ENCODE results near the gene GHRL. TPM values are rescaled to one million over a fixed set of nuclear protein-coding genes. Genes with fewer than 3 reads are reported as not detected.

Gene GHRL
- total RNA-seq, 2 experiments from 2014 or later: 1.1 to 3.2 TPM

- no peak for TF ChIP-seq CTCF (IDR thresholded peaks at IDR 0.05)
- intact Hi-C loops (cut with DNase I, micrococcal nuclease): loop anchor here (10.0 kb wide), 3 partner anchors 304 to 444 kb away; partner anchors contain the start of genes CRELD1 (in 1 of the 2), EMC3 (in 1 of the 2) and RPUSD3 (in 1 of the 2)
- H3K9me3 Mint-ChIP-seq: no peaks in the 10 kb centered on the region
Measured at GRCh38 chr3:10288575-10288960, 4.2 kb downstream of the GHRL start.

GRCh38 chr3:10287936-10288574 lies 4.7 kb downstream of the GHRL start:
- no peak overlapping the region for H3K27ac ChIP-seq (ENCODE audit: low read depth in 1 of 2, low read length in 2 of 2)
- intact Hi-C loops (cut with DNase I, micrococcal nuclease): loop anchor here (2.0 to 10.0 kb wide), 4 partner anchors 39 to 443 kb away; partner anchors contain the start of genes CRELD1 (in 1 of the 2), EMC3 (in 1 of the 2), RPUSD3 (in 1 of the 2) and TATDN2 (in 1 of the 2)

More at GRCh38 chr3:10288575-10288960, 4.2 kb downstream of the GHRL start:
- Mint-ChIP-seq H3K27me3 (no peaks in the 10 kb centered on the region), H3K27ac (no peak overlapping the region), H3K4me3 (no peak overlapping the region), H3K36me3 (ENCODE audit: low read depth) (peaks cover 51% of the 10 kb centered on the region), H3K4me1 (ENCODE audit: low read depth) (peaks cover 32% of the 10 kb centered on the region)
- POLR2A ChIA-PET: interaction anchor here (3.0 kb wide), 1 partner anchor 25 kb away, joined by 10 read pairs; no protein-coding TSS in a partner anchor
- H3K4me3 ChIP-seq (ENCODE audit: low read length): no peak overlapping the region
- ATAC-seq (ENCODE audit: poor library complexity) (no peak), DNase-seq (no peak)
- H3K9me3 ChIP-seq (ENCODE audit: control insufficient read depth in 1 of 2, insufficient read depth in 1 of 2, low read length in 2 of 2): no peaks in the 10 kb centered on the region
- peaks cover 16% of the 10 kb centered on the region for H3K4me1 ChIP-seq (ENCODE audit: insufficient read depth, low read length)
- no peaks in the 10 kb centered on the region for H3K27me3 ChIP-seq (ENCODE audit: control insufficient read depth in 1 of 2, insufficient read depth in 2 of 2, low read length in 2 of 2)
- H3K27ac ChIP-seq (ENCODE audit: low read depth in 1 of 2, low read length in 2 of 2): no peak overlapping the region
- CTCF ChIA-PET: interaction anchor here (4.5 kb wide), 1 partner anchor 25 kb away, joined by 18 read pairs; no protein-coding TSS in a partner anchor
- peaks cover 59% of the 10 kb centered on the region for H3K36me3 ChIP-seq (ENCODE audit: insufficient read depth, low read length)

More at GRCh38 chr3:10287936-10288574, 4.7 kb downstream of the GHRL start:
- H3K4me3 ChIP-seq (ENCODE audit: low read length): no peak overlapping the region
- Mint-ChIP-seq H3K27me3 (no peaks in the 10 kb centered on the region), H3K4me3 (no peak overlapping the region), H3K4me1 (ENCODE audit: low read depth) (peaks cover 35% of the 10 kb centered on the region), H3K27ac (no peak overlapping the region), H3K9me3 (no peaks in the 10 kb centered on the region), H3K36me3 (ENCODE audit: low read depth) (peaks cover 51% of the 10 kb centered on the region)
- peaks cover 63% of the 10 kb centered on the region for H3K36me3 ChIP-seq (ENCODE audit: insufficient read depth, low read length)
- no peaks in the 10 kb centered on the region for H3K9me3 ChIP-seq (ENCODE audit: control insufficient read depth in 1 of 2, insufficient read depth in 1 of 2, low read length in 2 of 2)
- no peak for TF ChIP-seq CTCF (IDR thresholded peaks at IDR 0.05)
- ATAC-seq (ENCODE audit: poor library complexity) (no peak), DNase-seq (no peak)
- H3K27me3 ChIP-seq (ENCODE audit: control insufficient read depth in 1 of 2, insufficient read depth in 2 of 2, low read length in 2 of 2): no peaks in the 10 kb centered on the region
- ChIA-PET CTCF (interaction anchor here (0.7 to 4.5 kb wide), 4 partner anchors 24 to 355 kb away, joined by 4 to 18 read pairs (median 8); partner anchors contain the start of gene CRELD1), POLR2A (interaction anchor here (3.0 kb wide), 1 partner anchor 24 kb away, joined by 10 read pairs; no protein-coding TSS in a partner anchor)
- peaks cover 19% of the 10 kb centered on the region for H3K4me1 ChIP-seq (ENCODE audit: insufficient read depth, low read length)
